HUES6 (cell line): ENCODE data around the gene CLDN16.

ENCODE experiments used
- H3K27ac ChIP-seq: 2 replicates; pipeline ENCODE4 v1.7.0; 2013; ENCODE audit warnings: low read depth, mild to moderate bottlenecking, low read length, inconsistent platforms
- H3K27me3 ChIP-seq: 2 replicates; pipeline ENCODE4 v1.6.1; 2013; ENCODE audit warnings: low read length; ENCODE audit not compliant: control insufficient read depth, insufficient read depth
- H3K36me3 ChIP-seq: 2 replicates; pipeline ENCODE4 v1.6.1; 2013; ENCODE audit warnings: low read length; ENCODE audit not compliant: control insufficient read depth, insufficient read depth
- H3K4me1 ChIP-seq: 2 replicates; pipeline ENCODE4 v1.6.1; 2013; ENCODE audit warnings: low read length; ENCODE audit not compliant: control insufficient read depth, insufficient read depth
- H3K4me3 ChIP-seq: 2 replicates; pipeline ENCODE4 v1.5.1; 2013; ENCODE audit warnings: low read depth, low read length
- H3K9ac ChIP-seq: one replicate; pipeline ENCODE4 v1.6.1; 2013; ENCODE audit warnings: mild to moderate bottlenecking, low read length
- H3K9me3 ChIP-seq: 2 replicates; pipeline ENCODE4 v1.6.1; 2013; ENCODE audit warnings: low read depth, low read length; ENCODE audit not compliant: control insufficient read depth, insufficient read depth

CLDN16 gene

DNA sequence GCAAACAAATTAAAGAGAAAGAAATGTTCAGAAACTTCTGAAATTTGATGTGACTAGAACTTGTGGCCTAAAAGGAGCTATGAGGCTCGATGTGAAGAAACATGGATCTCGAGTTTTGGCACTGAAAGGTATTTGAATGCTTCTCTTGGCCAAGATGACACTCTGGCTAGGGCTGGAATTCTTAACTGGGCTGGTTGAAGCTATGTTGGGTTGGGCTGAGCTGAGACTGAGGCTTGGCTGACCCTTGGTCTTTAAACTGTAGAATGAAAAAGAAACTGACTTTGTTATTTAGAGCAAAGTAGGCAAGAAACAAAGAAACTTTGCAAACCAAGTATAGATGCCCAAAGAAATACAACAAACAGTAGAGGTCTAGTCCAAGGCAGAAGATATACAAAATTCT lies 28.1 kb upstream of the CLDN16 start:
- H3K9ac ChIP-seq: no peak overlapping the region
- no peak overlapping the region for H3K27ac ChIP-seq
- peaks cover 18% of the 10 kb centered on the region for H3K4me1 ChIP-seq
- no peaks in the 10 kb centered on the region for H3K27me3 ChIP-seq
- H3K36me3 ChIP-seq: no peaks in the 10 kb centered on the region
- H3K9me3 ChIP-seq: no peaks in the 10 kb centered on the region
- no peak overlapping the region for H3K4me3 ChIP-seq

DNA sequence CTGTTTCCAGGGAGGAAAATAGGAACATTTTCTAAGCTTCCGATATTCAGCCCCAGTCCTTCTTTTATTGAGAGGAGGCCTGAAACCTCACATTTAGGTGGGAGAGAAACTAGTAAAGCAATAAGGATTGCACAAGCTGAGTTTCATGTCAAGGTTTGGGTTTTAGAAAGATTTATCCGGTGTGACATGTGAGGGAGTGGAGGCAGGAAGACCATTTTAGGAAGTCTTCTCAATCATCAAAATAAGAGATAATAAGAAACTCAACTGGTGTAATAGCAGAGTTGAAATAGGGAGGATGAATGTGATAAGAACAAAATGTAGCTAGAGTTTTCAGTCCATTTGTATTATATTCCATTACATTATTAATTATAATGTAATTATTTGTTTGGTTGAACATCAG lies 27.7 kb upstream of the CLDN16 start:
- Histone ChIP-seq H3K4me3 (no peak overlapping the region), H3K9me3 (no peaks in the 10 kb centered on the region), H3K36me3 (no peaks in the 10 kb centered on the region), H3K4me1 (peaks cover 18% of the 10 kb centered on the region), H3K9ac (no peak overlapping the region), H3K27me3 (no peaks in the 10 kb centered on the region), H3K27ac (no peak overlapping the region)

DNA sequence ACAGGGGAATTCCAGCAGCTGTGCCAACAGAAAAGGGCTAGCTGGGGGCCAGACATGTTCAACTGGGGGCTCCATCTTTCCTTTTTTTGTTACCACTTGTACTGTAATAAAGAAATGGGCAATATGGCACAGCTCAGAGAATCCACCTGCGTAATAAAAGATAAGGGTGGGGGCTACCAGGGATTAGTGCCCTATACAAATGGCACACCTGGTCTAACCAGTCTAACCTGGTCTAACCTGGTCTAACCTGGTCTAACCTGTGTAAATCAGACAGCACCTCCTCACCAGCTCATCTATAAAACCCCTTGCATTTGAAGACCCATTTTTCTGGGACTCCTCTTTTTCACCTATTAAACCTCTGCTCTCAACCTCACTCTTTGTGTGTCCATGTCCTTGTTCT lies 26.2 kb upstream of the CLDN16 start:
- Histone ChIP-seq H3K4me1 (peaks cover 29% of the 10 kb centered on the region), H3K27me3 (no peaks in the 10 kb centered on the region), H3K9me3 (no peaks in the 10 kb centered on the region), H3K9ac (no peak overlapping the region), H3K27ac (no peak overlapping the region), H3K36me3 (no peaks in the 10 kb centered on the region), H3K4me3 (peak overlapping the region; percentile 10; the same call in 1 of the 2 replicates)

DNA sequence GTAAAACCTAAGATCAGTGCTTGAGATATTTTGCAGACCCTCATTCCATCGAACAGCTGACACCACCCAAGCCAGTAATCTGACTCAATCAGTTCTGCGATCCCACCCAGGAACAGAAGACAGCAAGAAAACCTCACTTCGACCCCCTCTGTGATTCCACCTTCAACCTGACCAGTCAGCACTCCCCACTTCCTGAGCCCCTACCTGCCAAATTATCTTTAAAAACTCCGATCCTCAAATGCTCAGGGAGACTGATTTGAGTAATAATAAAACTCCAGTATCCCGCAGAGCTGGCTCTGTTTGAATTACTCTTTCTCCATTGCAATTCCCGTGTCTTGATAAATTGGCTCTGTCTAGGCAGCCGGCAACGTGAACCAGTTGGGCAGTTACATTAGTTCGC lies 25.7 kb upstream of the CLDN16 start:
- peaks cover 29% of the 10 kb centered on the region for H3K4me1 ChIP-seq

DNA sequence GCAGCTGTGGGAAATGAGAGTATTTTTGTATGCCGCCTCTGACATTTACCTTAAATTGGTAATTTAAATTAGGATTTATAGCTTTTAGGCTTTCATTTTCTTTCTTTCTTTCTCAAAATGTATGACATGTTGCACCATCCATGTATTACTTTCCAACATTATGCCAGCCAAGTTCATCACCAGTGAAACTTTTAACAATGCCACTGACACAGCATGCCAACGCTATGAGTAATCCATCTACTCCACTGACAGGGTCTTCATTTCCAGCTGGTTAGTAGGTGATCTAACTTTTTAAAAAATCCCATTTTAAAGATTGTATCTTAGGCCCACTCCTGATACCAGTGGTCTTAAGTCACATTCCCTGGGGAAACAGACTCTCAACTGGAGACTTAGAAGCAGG lies 21.8 kb upstream of the CLDN16 start:
- H3K27me3 ChIP-seq: no peaks in the 10 kb centered on the region
- no peaks in the 10 kb centered on the region for H3K36me3 ChIP-seq
- H3K9ac ChIP-seq: no peak overlapping the region
- H3K4me1 ChIP-seq: peaks cover 26% of the 10 kb centered on the region
- no peak overlapping the region for H3K27ac ChIP-seq
- no peaks in the 10 kb centered on the region for H3K9me3 ChIP-seq
- H3K4me3 ChIP-seq: no peak overlapping the region

More for the DNA sequence above, 25.7 kb upstream of the CLDN16 start:
- Histone ChIP-seq H3K9ac (no peak overlapping the region), H3K36me3 (no peaks in the 10 kb centered on the region), H3K4me3 (peak overlapping the region; percentile 11; the same call in 1 of the 2 replicates), H3K27ac (no peak overlapping the region), H3K9me3 (no peaks in the 10 kb centered on the region), H3K27me3 (no peaks in the 10 kb centered on the region)

DNA sequence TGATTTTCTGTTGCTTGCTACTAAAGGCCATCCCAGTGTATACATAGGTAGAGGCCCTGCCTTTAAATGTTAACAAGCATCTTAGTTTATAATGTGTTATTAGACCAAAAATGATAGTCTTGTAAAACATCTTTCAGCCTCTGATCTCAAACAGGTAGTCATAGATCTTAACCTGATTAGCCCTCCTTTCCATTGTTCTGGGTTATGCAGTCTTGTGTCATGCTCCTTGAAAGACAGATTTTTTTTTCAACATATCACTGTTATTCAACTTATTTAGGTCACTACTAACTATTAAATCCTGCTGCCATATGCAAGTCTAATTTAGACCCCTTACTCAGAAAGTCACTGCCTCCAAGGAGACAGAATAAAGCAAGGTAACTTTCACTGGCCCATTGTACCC lies 19.1 kb upstream of the CLDN16 start:
- H3K27ac ChIP-seq: no peak overlapping the region
- H3K9me3 ChIP-seq: no peaks in the 10 kb centered on the region
- H3K27me3 ChIP-seq: no peaks in the 10 kb centered on the region
- H3K9ac ChIP-seq: no peak overlapping the region
- H3K36me3 ChIP-seq: no peaks in the 10 kb centered on the region
- H3K4me1 ChIP-seq: peaks cover 14% of the 10 kb centered on the region; the same call in 1 of the 2 replicates
- H3K4me3 ChIP-seq: no peak overlapping the region

DNA sequence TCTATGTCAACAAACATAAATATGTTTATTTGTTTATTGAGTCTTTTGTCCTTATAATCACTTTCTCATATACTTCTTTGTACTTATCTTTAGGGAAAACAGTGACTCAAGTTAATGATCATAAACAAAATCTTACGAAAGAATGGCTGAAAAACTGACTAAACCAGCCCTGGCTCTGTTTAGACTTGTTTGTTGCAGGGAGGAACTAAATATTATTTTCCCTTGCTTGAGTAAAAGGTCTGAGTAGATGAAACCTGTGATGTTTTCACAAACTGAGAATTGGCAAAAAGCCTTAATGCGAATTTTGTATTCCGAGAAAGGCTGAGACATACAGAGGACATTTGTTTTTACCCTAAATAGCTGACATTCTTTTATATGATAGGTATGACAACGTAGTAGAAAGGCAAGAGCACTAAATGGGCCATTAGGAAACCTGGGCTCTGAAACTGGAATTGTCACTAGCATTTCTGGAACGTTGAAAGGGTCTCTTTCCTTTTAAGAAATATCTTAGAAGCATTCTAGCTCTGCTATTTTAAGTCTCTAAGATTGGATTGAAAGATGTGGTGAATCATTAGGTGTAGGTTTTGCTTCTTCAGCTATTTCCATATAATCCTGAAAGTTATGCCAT lies 18.2 kb upstream of the CLDN16 start:
- H3K27ac ChIP-seq: no peak overlapping the region
- H3K36me3 ChIP-seq: no peaks in the 10 kb centered on the region
- no peaks in the 10 kb centered on the region for H3K9me3 ChIP-seq
- no peak overlapping the region for H3K9ac ChIP-seq
- H3K4me3 ChIP-seq: no peak overlapping the region
- no peaks in the 10 kb centered on the region for H3K27me3 ChIP-seq
- H3K4me1 ChIP-seq: peaks cover 11% of the 10 kb centered on the region; the same call in 1 of the 2 replicates

DNA sequence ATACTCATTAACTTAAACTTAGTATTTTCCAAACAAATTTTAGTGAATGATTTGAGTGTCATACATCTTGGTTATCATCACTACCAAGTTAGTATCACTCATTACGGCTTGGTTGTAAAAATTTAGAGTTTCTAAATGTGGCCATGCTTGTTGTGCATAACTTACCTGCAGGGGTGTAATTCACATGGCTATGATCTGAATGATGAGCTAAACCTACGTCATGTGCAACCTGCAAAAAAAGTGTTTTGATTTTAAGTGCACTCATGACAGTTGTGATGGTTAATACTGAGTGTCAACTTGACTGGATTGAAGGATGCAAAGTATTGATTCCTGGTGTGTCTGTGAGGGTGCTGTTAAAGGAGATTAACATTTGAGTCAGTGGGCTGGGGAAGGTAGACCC lies 17.6 kb upstream of the CLDN16 start:
- Histone ChIP-seq H3K4me3 (no peak overlapping the region), H3K36me3 (no peaks in the 10 kb centered on the region), H3K4me1 (peaks cover 12% of the 10 kb centered on the region; the same call in 1 of the 2 replicates), H3K27ac (no peak overlapping the region), H3K9me3 (no peaks in the 10 kb centered on the region), H3K27me3 (no peaks in the 10 kb centered on the region), H3K9ac (no peak overlapping the region)

DNA sequence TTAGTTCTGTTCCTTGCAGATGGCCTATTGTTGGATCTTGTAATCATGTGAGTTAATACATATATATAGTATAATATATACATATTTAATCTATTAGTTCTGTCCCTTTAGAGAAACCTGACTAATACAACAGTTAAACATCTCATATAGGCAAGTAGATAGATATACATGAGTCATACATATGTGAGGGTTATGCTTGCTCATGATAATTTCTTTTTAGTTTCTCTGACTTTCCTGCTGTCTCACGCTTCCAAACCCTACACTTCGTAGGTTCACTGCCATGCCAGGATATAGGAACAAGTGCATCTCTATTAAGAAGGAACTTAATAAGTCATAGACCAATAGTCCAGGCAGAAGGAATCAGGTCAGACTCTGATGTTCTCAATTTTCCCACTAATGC lies 16.8 kb upstream of the CLDN16 start:
- Histone ChIP-seq H3K4me3 (no peak overlapping the region), H3K9ac (no peak overlapping the region), H3K36me3 (no peaks in the 10 kb centered on the region), H3K9me3 (no peaks in the 10 kb centered on the region), H3K4me1 (peaks cover 10% of the 10 kb centered on the region; the same call in 1 of the 2 replicates), H3K27me3 (no peaks in the 10 kb centered on the region), H3K27ac (no peak overlapping the region)

DNA sequence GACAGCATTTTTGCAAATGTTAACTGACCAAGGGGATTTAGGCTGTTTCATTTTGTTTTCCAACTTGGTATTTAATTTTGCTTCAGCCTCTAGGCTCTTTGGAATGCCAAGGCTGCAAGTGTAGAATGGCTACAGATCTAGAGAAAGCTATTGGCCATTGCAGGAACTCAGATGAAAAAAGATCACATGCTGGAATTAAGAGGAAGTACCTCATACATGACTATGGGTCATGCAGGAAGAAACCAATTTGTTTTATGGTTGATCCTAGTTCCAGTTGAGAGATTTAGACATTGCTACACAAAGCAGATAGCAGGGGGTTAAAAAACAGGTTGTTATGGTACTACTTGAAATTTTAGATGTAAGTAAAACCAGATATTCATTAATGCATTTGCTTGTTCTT lies 12.7 kb upstream of the CLDN16 start:
- Histone ChIP-seq H3K9me3 (no peaks in the 10 kb centered on the region), H3K27me3 (no peaks in the 10 kb centered on the region), H3K4me1 (peaks cover 6% of the 10 kb centered on the region; the same call in 1 of the 2 replicates), H3K27ac (no peak overlapping the region), H3K36me3 (no peaks in the 10 kb centered on the region), H3K9ac (no peak overlapping the region), H3K4me3 (no peak overlapping the region)

DNA sequence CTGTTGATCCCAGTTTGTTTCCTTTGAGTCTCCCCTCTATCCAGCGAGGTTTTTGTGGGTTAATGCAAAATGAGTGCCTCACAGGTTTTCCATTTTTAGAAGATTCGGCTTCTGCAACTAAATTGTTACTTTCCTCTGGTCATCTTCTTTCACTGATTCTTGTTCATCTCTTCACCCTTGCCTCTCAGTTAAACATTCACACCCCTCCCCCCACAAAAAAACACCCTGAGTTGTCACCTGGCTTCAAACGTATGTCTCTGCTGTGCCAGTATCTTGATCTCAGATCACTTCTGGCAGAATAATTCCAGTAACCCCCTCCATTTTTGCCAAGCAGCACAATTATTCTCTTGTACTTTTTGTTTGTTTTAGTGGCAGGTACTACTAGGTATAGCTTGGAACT lies 12.3 kb upstream of the CLDN16 start:
- Histone ChIP-seq H3K36me3 (no peaks in the 10 kb centered on the region), H3K4me3 (no peak overlapping the region), H3K4me1 (peaks cover 6% of the 10 kb centered on the region; the same call in 1 of the 2 replicates), H3K9ac (no peak overlapping the region), H3K27me3 (no peaks in the 10 kb centered on the region), H3K27ac (no peak overlapping the region), H3K9me3 (no peaks in the 10 kb centered on the region)
